K562 (cell line): Measurements from ENCODE around the gene ULBP1. TPM values are rescaled to one million over a fixed set of nuclear protein-coding genes. Genes with fewer than 3 reads are reported as not detected.
A peak's percentile ranks its signal among the peaks of the same experiment; 100 is the strongest.

Experiments
- ATAC-seq: fragments of 200-7000 bp; cut with Tn5 transposase; 3 replicates; pipeline ENCODE4 v1.9.1; 2020; ENCODE audit warnings: moderate library complexity
- BruUV-seq: library from RNA; stranded (reverse); fragments of 400-500 nt; replicated peaks from 2 replicates; lab custom pipeline; 2021; lab: Mats Ljungman, UMichigan
- CTCF ChIA-PET: fragments of 300-600 bp; formaldehyde crosslinking; extraction: SDS; loops from one replicate; lab custom pipeline; 2021; ENCODE audit warnings: low intra/inter-chr PET ratio; lab: Yijun Ruan, JAX
- POLR2A ChIA-PET: fragments of 300-600, 350-650 bp; sonication (Branson Sonifier 250); formaldehyde crosslinking; extraction: SDS; loops from one replicate; lab custom pipeline; 2021; ENCODE audit warnings: antibody characterized with exemption, inconsistent platforms; lab: Yijun Ruan, JAX
- DNase-seq, 4 experiments: peaks; one replicate each; pipeline versions ENCODE4 v3.0.0 to v3.0.0-alpha.2; 2011 to 2018; ENCODE audit warnings: low spot score in 3 of 4, mixed read lengths in 3 of 4; ENCODE audit errors: extremely low read depth in 1 of 4
- FAIRE-seq: peaks from 2 replicates; lab custom pipeline; 2011; peaks lifted over from hg19 to GRCh38; lab: Jason Lieb, UNC
- H2AFZ ChIP-seq: 2 replicates; pipeline ENCODE4 v1.6.0; 2011; ENCODE audit warnings: low read depth, low read length, control low read depth, inconsistent platforms
- H3K27ac ChIP-seq: fragments of 200-600 bp; 3 replicates; pipeline ENCODE4 v1.8.0; 2011; ENCODE audit warnings: low read depth, mild to moderate bottlenecking, control low read depth, inconsistent platforms, low read length, moderate library complexity, mixed read lengths; ENCODE audit errors: extremely low read depth
- H3K27me3 ChIP-seq, 2 experiments: fragments of 300-600 bp in 1 of 2; 2 replicates in 1 of 2; 3 replicates in 1 of 2; pipeline versions ENCODE4 v1.6.0 to v1.8.0; 2011; ENCODE audit warnings: inconsistent platforms in 2 of 2, low read length in 2 of 2, mild to moderate bottlenecking in 1 of 2, mixed read lengths in 1 of 2, moderate library complexity in 1 of 2; ENCODE audit not compliant: control insufficient read depth in 2 of 2, insufficient read depth in 2 of 2
- H3K36me3 ChIP-seq: fragments of 300-600 bp; 3 replicates; pipeline ENCODE4 v1.8.0; 2011; ENCODE audit warnings: mild to moderate bottlenecking, low read length, inconsistent platforms; ENCODE audit not compliant: control insufficient read depth, insufficient read depth
- H3K4me1 ChIP-seq, 2 experiments: fragments of 200-600 bp in 1 of 2; replicated peaks in 1 of 2; 2 replicates in 1 of 2; 3 replicates in 1 of 2; pipeline versions ENCODE4 v1.5.1 to v1.8.0; 2011; ENCODE audit warnings: inconsistent platforms in 2 of 2, low read length in 2 of 2, mild to moderate bottlenecking in 1 of 2, mixed read lengths in 1 of 2, moderate library complexity in 1 of 2; ENCODE audit not compliant: control insufficient read depth in 2 of 2, insufficient read depth in 2 of 2
- H3K4me2 ChIP-seq: 2 replicates; pipeline ENCODE4 v1.6.1; 2011; ENCODE audit warnings: low read length, control low read depth, inconsistent platforms, mixed read lengths; ENCODE audit not compliant: insufficient read depth
- H3K4me3 ChIP-seq: fragments of 200-600 bp; sonication (generic), shearing (Covaris generic); 2 replicates; pipeline ENCODE4 v1.5.1; 2016; ENCODE audit warnings: control low read depth, inconsistent platforms
- H3K79me2 ChIP-seq: fragments of 200-600 bp; 3 replicates; pipeline ENCODE4 v1.8.0; 2011; ENCODE audit warnings: low read length, inconsistent platforms; ENCODE audit not compliant: control insufficient read depth, insufficient read depth
- H3K9ac ChIP-seq, 2 experiments: 2 replicates each; pipeline versions ENCODE4 v1.6.0 to v1.6.1; 2011; ENCODE audit warnings: low read depth in 2 of 2, low read length in 2 of 2, control low read depth in 1 of 2, inconsistent platforms in 1 of 2, mild to moderate bottlenecking in 1 of 2, mixed read lengths in 1 of 2; ENCODE audit not compliant: insufficient read depth in 1 of 2
- H3K9me1 ChIP-seq: one replicate; pipeline ENCODE4 v1.6.0; 2011; ENCODE audit warnings: inconsistent platforms, mild to moderate bottlenecking, low read length, moderate library complexity; ENCODE audit not compliant: control insufficient read depth, insufficient read depth
- H3K9me3 ChIP-seq: replicated peaks from 2 replicates; pipeline ENCODE4 v1.5.1; 2011; ENCODE audit warnings: low read depth, low read length, inconsistent platforms; ENCODE audit not compliant: control insufficient read depth, insufficient read depth
- H4K20me1 ChIP-seq: replicated peaks from 2 replicates; pipeline ENCODE4 v1.6.1; 2011; ENCODE audit warnings: low read length, inconsistent platforms, mixed read lengths; ENCODE audit not compliant: control insufficient read depth, insufficient read depth
- CREB1 ChIP-seq, 2 experiments: sonication (generic) in 1 of 2; formaldehyde crosslinking in 1 of 2; IDR thresholded peaks; 2 replicates each; pipeline versions ENCODE4 v1.6.1 to v1.8.0; 2012 to 2022; ENCODE audit warnings: inconsistent platforms in 1 of 2, mild to moderate bottlenecking in 1 of 2, missing genetic modification reagents in 1 of 2, moderate library complexity in 1 of 2
- ELF2 ChIP-seq: fragments of 250-450 bp; sonication (Bioruptor Pico); IDR thresholded peaks from 2 replicates; pipeline ENCODE4 v1.5.0; 2021; ENCODE audit warnings: mild to moderate bottlenecking
- EP300 ChIP-seq: IDR thresholded peaks from 2 replicates; pipeline ENCODE4 v1.6.1; 2012; ENCODE audit warnings: low read length, improper control_type of control experiment
- ETV5 ChIP-seq: sonication (generic); formaldehyde crosslinking; IDR thresholded peaks from 2 replicates; pipeline ENCODE4 v1.4.0; 2020; ENCODE audit warnings: low read depth, mild to moderate bottlenecking, missing genetic modification reagents
- MYBL2 ChIP-seq, 2 experiments: fragments of 450-650 bp in 1 of 2; sonication (generic) in 1 of 2; formaldehyde crosslinking in 1 of 2; IDR thresholded peaks; 2 replicates each; pipeline versions ENCODE4 v1.6.1 to v1.8.1; 2017 to 2022; ENCODE audit warnings: borderline replicate concordance in 1 of 2, inconsistent platforms in 1 of 2, low read depth in 1 of 2, mild to moderate bottlenecking in 1 of 2, missing genetic modification reagents in 1 of 2, moderate library complexity in 1 of 2
- OTX1 ChIP-seq: fragments of 450-650 bp; formaldehyde crosslinking; IDR thresholded peaks from 2 replicates; pipeline ENCODE4 v1.4.0; 2022; ENCODE audit warnings: mild to moderate bottlenecking
- RBBP5 ChIP-seq: fragments of 200-600 bp; sonication (generic); IDR thresholded peaks from 2 replicates; pipeline ENCODE4 v1.6.1; 2012; ENCODE audit warnings: borderline replicate concordance, mild to moderate bottlenecking, low read length, control low read depth, inconsistent platforms; ENCODE audit not compliant: insufficient read depth, poor library complexity, severe bottlenecking
- SMARCE1 ChIP-seq: fragments of 450-650 bp; IDR thresholded peaks from 2 replicates; pipeline ENCODE4 v1.7.1; 2016; ENCODE audit warnings: mild to moderate bottlenecking
- SRF ChIP-seq, 2 experiments: fragments of 250-450, 450-650 bp in 1 of 2; sonication (Bioruptor Pico) in 1 of 2; sonication (generic) in 1 of 2; formaldehyde crosslinking; IDR thresholded peaks; 2 replicates each; pipeline versions ENCODE4 v1.5.0 to v1.5.1; 2020 to 2022; ENCODE audit warnings: mild to moderate bottlenecking in 1 of 2, missing genetic modification reagents in 1 of 2
- TEAD1 ChIP-seq, 2 experiments: fragments of 450-650 bp in 1 of 2; sonication (generic) in 1 of 2; formaldehyde crosslinking; IDR thresholded peaks; 2 replicates each; pipeline versions ENCODE4 v1.4.0 to v1.8.0; 2020 to 2022; ENCODE audit warnings: mild to moderate bottlenecking in 2 of 2, missing genetic modification reagents in 1 of 2
- ZBTB8A ChIP-seq: fragments of 450-650 bp; IDR thresholded peaks from 2 replicates; pipeline ENCODE4 v1.6.1; 2018; ENCODE audit warnings: mild to moderate bottlenecking, moderate library complexity; ENCODE audit not compliant: partially characterized antibody
- ZNF124 ChIP-seq: sonication (generic); formaldehyde crosslinking; IDR thresholded peaks from 2 replicates; pipeline ENCODE4 v1.8.1; 2022; ENCODE audit warnings: missing genetic modification reagents
- WGBS: fragments of 100-300 bp; shearing (Covaris generic); methylation state at CpG from one replicate; pipeline ENCODE4 v1.1.6; 2016; ENCODE audit warnings: low coverage, mixed read lengths; ENCODE audit not compliant: insufficient coverage; ENCODE audit errors: missing lambda C conversion rate; 5-methylcytosine and 5-hydroxymethylcytosine counted together
- in situ Hi-C: fragments of 300-500 bp; cut with MboI; formaldehyde crosslinking; loops from 4 replicates; pipeline ENCODE4 v1.15.0; 2018; ENCODE audit warnings: inconsistent platforms, mixed read lengths
- intact Hi-C: fragments of 100-400 bp; cut with micrococcal nuclease; formaldehyde crosslinking; loops from 2 replicates; pipeline ENCODE4 v1.14.2; 2022
- polyA plus RNA-seq, 8 experiments: library from polyadenylated mRNA; depleted of rRNA in 4 of 8; stranded (reverse) in 5 of 8; unstranded in 3 of 8; fragments of >200 nt; fragmentation: Nextera tagmentation in 2 of 8; fragmentation: Illumina TruSeq in 1 of 8; extraction: Ambion mirVana in 2 of 8; extraction: Trizol in 1 of 8; gene quantifications; 2 replicates each; pipeline versions ENCODE4 v1.2.1 to v1.2.3, GENCODE V29; 2011 to 2014; ENCODE audit warnings: inconsistent platforms in 1 of 8, missing spikeins in 1 of 8
- total RNA-seq, 7 experiments: library from RNA; depleted of rRNA in 6 of 7; stranded (reverse); fragments of >200 nt in 6 of 7; fragmentation: Illumina TruSeq in 2 of 7; extraction: Trizol in 2 of 7; gene quantifications; 2 replicates each; pipeline versions ENCODE4 v1.2.1 to v1.2.3, GENCODE V29; 2011 to 2021; ENCODE audit warnings: low replicate concordance in 1 of 7
- TF ChIP-seq, protein P1 (sequence below): fragments of 250-450 bp; sonication (Bioruptor Pico); IDR thresholded peaks from 2 replicates; pipeline ENCODE4 v1.8.0; 2022; ENCODE audit warnings: inconsistent platforms, mild to moderate bottlenecking, moderate library complexity, borderline replicate concordance
- TF ChIP-seq, protein P2 (sequence below), 2 experiments: fragments of 450-650 bp; IDR thresholded peaks; 2 replicates each; pipeline ENCODE4 v1.6.1; 2016
- TF ChIP-seq, protein P3 (sequence below), 2 experiments: fragments of 250-450 bp in 1 of 2; fragments of 450-650 bp in 1 of 2; sonication (Bioruptor Pico) in 1 of 2; IDR thresholded peaks; 2 replicates each; pipeline versions ENCODE4 v1.6.1 to v1.8.0; 2016 to 2021; ENCODE audit warnings: mild to moderate bottlenecking in 2 of 2, moderate library complexity in 2 of 2, missing compliant biosample characterization in 1 of 2, missing genetic modification characterization in 1 of 2

ULBP1 gene
- total and polyA plus RNA-seq, 9 of the 15 experiments (the other 6 are each of a cell fraction or from before 2014, with no cell fraction given): 0.33 to 6.0 (median 2.5) TPM

DNA sequence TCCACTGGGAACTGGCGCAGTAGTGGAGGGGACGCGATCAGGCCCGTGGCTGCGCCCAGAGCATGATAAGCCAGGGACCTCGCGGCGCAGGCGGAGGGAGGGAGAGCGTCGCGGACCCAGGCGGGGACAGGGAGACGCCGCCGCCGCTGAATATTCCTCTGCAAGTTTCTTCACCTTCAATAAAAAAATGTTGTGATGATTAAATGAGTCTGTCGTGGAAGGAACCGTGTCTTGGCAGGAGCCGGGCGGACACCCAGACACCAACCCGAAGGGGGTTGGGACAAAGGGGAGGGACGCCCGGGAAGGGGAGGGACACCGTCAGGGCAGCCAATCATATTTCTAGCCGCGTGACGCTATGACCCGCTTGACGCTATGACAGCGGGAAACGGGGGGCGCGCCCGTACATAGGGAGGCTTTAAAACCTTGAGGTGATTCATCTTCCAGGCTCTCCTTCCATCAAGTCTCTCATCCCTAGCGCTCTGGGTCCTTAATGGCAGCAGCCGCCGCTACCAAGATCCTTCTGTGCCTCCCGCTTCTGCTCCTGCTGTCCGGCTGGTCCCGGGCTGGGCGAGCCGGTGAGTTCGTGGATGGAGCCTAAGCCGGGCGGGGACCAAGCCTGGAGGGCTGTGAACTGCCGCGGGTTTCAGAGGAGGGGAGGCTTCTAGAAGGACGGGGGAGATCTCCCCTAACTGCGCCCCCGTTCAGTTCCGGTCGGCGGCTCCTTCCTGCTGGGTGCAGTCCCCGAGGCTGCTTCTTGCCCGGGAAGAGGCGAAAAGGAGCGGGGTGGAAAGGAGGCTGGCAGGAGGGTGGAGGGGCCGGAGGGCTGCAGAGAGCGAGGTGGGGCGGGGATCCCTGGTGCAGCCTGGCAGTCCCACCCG, 21.9 kb upstream of the ULBP1 start, which contains the start of gene ULBP2:
TSS of gene ULBP2 (plus strand) at position 432 of the 878 bp plus-strand sequence. CDS start at position 491, 59 bp downstream.
- intact Hi-C loops: no loop called here
- peak within 1 kb of the TSS; percentile 92 for H2AFZ ChIP-seq
- TF ChIP-seq MYBL2 (IDR thresholded peaks at IDR 0.05; ENCODE audit: low read depth) (no peak), MYBL2 (CRISPR knock-in tag; IDR thresholded peaks at IDR 0.05; ENCODE audit: borderline replicate concordance) (no peak), RBBP5 (peak; percentile 17), TEAD1 (CRISPR knock-in tag; IDR thresholded peaks at IDR 0.05) (peak in 1 of 2 experiments; percentile 55; a peak in 1 of 4 replicates), ZBTB8A (no peak), ETV5 (no peak), ZNF124 (CRISPR knock-in tag) (no peak), OTX1 (CRISPR knock-in tag) (peak; percentile 22; the same call in 1 of the 2 replicates), SRF (CRISPR knock-in tag; IDR thresholded peaks at IDR 0.05) (peak in 1 of 2 experiments; percentile 61; a peak in 1 of 4 replicates), CREB1 (IDR thresholded peaks at IDR 0.05) (peak; percentile 74), CREB1 (CRISPR knock-in tag; IDR thresholded peaks at IDR 0.05) (peak; percentile 78), ELF2 (CRISPR knock-in tag) (no peak), SMARCE1 (0 out of 2 replicates have a peak, but pooled peaks have one; percentile 32), EP300 (no peak)
- TF ChIP-seq, protein P1, sequence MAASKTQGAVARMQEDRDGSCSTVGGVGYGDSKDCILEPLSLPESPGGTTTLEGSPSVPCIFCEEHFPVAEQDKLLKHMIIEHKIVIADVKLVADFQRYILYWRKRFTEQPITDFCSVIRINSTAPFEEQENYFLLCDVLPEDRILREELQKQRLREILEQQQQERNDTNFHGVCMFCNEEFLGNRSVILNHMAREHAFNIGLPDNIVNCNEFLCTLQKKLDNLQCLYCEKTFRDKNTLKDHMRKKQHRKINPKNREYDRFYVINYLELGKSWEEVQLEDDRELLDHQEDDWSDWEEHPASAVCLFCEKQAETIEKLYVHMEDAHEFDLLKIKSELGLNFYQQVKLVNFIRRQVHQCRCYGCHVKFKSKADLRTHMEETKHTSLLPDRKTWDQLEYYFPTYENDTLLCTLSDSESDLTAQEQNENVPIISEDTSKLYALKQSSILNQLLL: no peak
- TF ChIP-seq, protein P2, sequence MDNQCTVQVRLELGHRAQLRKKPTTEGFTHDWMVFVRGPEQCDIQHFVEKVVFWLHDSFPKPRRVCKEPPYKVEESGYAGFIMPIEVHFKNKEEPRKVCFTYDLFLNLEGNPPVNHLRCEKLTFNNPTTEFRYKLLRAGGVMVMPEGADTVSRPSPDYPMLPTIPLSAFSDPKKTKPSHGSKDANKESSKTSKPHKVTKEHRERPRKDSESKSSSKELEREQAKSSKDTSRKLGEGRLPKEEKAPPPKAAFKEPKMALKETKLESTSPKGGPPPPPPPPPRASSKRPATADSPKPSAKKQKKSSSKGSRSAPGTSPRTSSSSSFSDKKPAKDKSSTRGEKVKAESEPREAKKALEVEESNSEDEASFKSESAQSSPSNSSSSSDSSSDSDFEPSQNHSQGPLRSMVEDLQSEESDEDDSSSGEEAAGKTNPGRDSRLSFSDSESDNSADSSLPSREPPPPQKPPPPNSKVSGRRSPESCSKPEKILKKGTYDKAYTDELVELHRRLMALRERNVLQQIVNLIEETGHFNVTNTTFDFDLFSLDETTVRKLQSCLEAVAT (IDR thresholded peaks at IDR 0.05): peak in 1 of 2 experiments; percentile 93; a peak in 2 of 4 replicates
- TF ChIP-seq, protein P3, sequence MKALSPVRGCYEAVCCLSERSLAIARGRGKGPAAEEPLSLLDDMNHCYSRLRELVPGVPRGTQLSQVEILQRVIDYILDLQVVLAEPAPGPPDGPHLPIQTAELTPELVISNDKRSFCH (CRISPR knock-in tag; IDR thresholded peaks at IDR 0.05): no peak
- TF ChIP-seq, protein P3 (tag; IDR thresholded peaks at IDR 0.05): no peak

More for the DNA sequence above, 21.9 kb upstream of the ULBP1 start, which contains the start of gene ULBP2:
- peak; percentile 92 to 99 (median 99) for DNase-seq
- peak; percentile 80 for FAIRE-seq
- Histone ChIP-seq H3K4me1 (peaks cover 0 to 26% of the 10 kb centered on the region in 2 experiments; a peak in 2 of 5 replicates), H3K27me3 (peaks cover 14 to 51% of the 10 kb centered on the region in 2 experiments; a peak in 4 of 5 replicates), H3K4me3 (peak within 1 kb of the TSS; percentile 43), H4K20me1 (no peaks in the 10 kb centered on the region), H3K9me1 (no peaks in the 10 kb centered on the region), H3K36me3 (no peaks in the 10 kb centered on the region), H3K79me2 (no peaks in the 10 kb centered on the region), H3K27ac (no peak within 1 kb of the TSS), H3K4me2 (peak within 1 kb of the TSS; percentile 82), H3K9ac (peak within 1 kb of the TSS; percentile 17 to 79; a peak in 2 of 4 replicates), H3K9me3 (no peaks in the 10 kb centered on the region)
- peak; percentile 93 for ATAC-seq
- BruUV-seq: TSS peak; percentile 35
- in situ Hi-C loops: loop anchor here (10.0 kb wide), 1 partner anchor 463 kb away; no protein-coding TSS in a partner anchor
- ChIA-PET CTCF (interaction anchor here (0.6 kb wide), 1 partner anchor 64 kb away, joined by 3 read pairs; no protein-coding TSS in a partner anchor), POLR2A (interaction anchor here (0.6 kb wide), 1 partner anchor 71 kb away, joined by 3 read pairs; no protein-coding TSS in a partner anchor)
- 2% methylated on average over 58 of the region's 62 CpGs for WGBS
